Mononuclear cell (primary cell): Measurements from ENCODE around the gene B3GAT1. TPM values are rescaled to one million over a fixed set of nuclear protein-coding genes. Genes with fewer than 3 reads are reported as not detected.

ENCODE experiments used
- H3K27me3 ChIP-seq: 2 replicates; pipeline ENCODE4 v1.6.0; 2011; ENCODE audit warnings: low read length, control low read depth; ENCODE audit not compliant: insufficient read depth
- H3K4me1 ChIP-seq: 2 replicates; pipeline ENCODE4 v1.5.1; 2011; ENCODE audit warnings: mild to moderate bottlenecking, low read length, control low read depth; ENCODE audit not compliant: insufficient read depth
- H3K4me3 ChIP-seq: 2 replicates; pipeline ENCODE4 v1.5.1; 2011; ENCODE audit warnings: mild to moderate bottlenecking, low read length, moderate library complexity
- H3K9me3 ChIP-seq: 2 replicates; pipeline ENCODE4 v1.5.1; 2011; ENCODE audit warnings: low read depth, mild to moderate bottlenecking, control low read depth, low read length
- total RNA-seq: library from RNA; depleted of rRNA; stranded (reverse); fragments of >200 nt; gene quantifications from one replicate; pipeline ENCODE4 v1.2.3, GENCODE V29; 2012

B3GAT1 gene
- total RNA-seq, 1 donor = 0.73 TPM

DNA sequence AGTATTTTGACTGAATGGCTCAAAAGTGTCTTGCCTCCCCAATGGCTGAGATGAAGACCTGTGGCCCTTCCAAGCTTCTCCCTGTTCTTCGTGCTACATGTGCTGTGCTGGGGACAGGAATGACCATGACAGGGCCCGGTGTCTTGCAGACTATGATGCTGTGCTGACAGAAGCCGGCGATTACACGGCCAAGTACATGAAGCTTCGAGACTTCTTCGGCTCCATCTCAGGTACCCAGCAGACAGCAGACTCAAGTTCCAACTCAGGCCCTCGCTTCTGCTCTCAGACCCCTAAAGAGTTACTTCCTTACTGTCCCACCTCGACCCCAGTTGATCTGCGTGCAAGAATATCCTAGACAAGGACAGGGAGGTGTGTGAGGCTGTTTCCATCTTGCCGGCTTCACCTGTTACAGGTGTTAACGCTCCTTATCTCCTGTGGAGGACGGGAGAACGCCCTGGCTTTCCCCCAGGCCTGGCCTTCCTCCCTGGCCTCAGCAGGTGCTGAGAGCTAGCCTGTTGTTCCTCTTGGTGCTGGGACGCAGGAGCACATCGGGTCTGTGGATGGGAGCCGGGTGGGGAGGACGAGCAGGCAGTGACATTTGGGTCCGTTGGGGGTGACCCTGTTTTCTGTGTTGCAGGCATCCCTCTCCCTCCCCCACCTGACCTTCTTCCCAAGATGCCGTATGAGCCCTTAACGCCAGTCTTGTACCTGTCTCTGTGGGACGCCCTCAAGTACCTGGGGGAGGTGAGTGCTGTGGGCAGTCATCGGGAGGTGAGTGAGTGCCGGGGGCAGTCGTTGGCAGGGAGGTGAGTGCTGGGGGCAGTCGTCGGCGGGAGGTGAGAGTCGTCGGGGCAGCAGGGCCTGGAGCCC, 42.2 kb downstream of the B3GAT1 start:
- Histone ChIP-seq H3K4me1 (no peaks in the 10 kb centered on the region), H3K27me3 (no peaks in the 10 kb centered on the region), H3K4me3 (no peak overlapping the region)

DNA sequence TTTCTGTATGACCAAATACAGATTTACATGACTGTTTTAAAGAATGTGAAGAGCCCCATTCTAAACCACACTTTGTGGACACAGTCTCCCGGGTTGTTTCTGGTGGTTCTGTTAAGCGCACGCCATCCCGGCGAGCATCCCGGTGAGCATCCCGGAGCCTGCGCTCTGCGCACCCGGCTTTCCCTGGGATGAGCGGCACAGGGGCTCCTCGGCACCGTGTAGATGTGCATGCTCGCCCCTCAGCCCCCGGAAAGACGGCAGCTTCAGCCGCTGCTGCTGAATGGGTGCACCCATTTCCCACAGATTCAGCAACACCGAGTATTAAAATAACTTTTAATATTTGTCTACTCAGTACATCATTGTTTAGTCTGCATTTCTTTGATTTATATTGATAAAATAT, 44.3 kb downstream of the B3GAT1 start:
- no peaks in the 10 kb centered on the region for H3K27me3 ChIP-seq
- no peaks in the 10 kb centered on the region for H3K4me1 ChIP-seq
- H3K4me3 ChIP-seq = no peak overlapping the region
- H3K9me3 ChIP-seq = no peaks in the 10 kb centered on the region

More for the DNA sequence above, 42.2 kb downstream of the B3GAT1 start:
- no peaks in the 10 kb centered on the region for H3K9me3 ChIP-seq

GRCh38 chr11:134366254-134366653, 45.8 kb downstream of the B3GAT1 start:
- H3K4me3 ChIP-seq = no peak overlapping the region
- H3K9me3 ChIP-seq = no peaks in the 10 kb centered on the region
- H3K27me3 ChIP-seq = no peaks in the 10 kb centered on the region
- H3K4me1 ChIP-seq = no peaks in the 10 kb centered on the region

GRCh38 chr11:134365011-134365925, 46.8 kb downstream of the B3GAT1 start:
- Histone ChIP-seq H3K9me3 (no peaks in the 10 kb centered on the region), H3K27me3 (no peaks in the 10 kb centered on the region), H3K4me3 (no peak overlapping the region), H3K4me1 (peaks cover 2% of the 10 kb centered on the region)

DNA sequence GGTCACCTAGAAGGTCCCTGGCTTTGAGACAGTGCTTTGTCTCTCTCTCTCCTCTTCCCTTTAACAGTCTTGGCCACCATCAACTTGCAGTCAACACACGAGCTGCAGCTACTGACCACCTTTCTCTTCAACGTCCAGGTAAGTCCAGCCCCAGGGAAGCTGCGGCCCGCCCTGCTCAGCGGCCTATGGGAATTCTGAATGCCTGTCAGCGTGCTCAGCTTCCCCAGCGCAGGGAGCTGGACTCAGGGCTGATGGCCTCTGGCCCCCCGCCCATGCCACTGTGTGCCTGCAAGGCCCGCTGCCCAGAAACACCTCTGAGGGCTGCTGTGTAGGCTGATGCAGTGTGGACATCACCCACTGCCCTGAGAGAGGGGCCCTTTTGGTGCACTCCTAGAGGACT, 47.8 kb downstream of the B3GAT1 start:
- H3K9me3 ChIP-seq = no peaks in the 10 kb centered on the region
- peaks cover 8% of the 10 kb centered on the region for H3K4me1 ChIP-seq
- no peak overlapping the region for H3K4me3 ChIP-seq
- no peaks in the 10 kb centered on the region for H3K27me3 ChIP-seq

GRCh38 chr11:134363592-134363991, 48.5 kb downstream of the B3GAT1 start:
- Histone ChIP-seq H3K27me3 (no peaks in the 10 kb centered on the region), H3K4me3 (no peak overlapping the region), H3K9me3 (no peaks in the 10 kb centered on the region), H3K4me1 (peaks cover 8% of the 10 kb centered on the region)

DNA sequence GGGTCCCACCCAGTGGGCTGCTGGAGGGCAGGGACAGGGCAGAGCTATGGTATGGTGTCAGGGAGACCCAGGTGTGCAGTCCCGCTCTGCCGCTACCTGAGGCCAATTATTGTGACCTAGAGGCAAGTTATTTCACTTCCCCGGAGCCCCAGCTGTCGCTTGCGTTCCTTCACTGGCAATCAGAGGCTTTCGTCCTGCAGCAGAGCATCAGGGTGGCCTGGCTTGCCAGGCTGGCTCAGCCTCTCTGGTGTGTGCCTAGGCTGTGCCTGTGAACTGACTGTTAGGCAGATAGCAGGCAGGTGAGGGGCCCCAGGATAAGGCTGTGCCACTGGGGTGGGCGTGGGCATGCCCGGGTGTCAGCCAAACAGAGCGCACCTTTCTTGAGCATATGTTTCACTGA, 48.9 kb downstream of the B3GAT1 start:
- Histone ChIP-seq H3K9me3 (no peaks in the 10 kb centered on the region), H3K27me3 (no peaks in the 10 kb centered on the region), H3K4me3 (no peak overlapping the region), H3K4me1 (peaks cover 8% of the 10 kb centered on the region)

- peaks cover 8% of the 10 kb centered on the region for H3K4me1 ChIP-seq
- H3K27me3 ChIP-seq = no peaks in the 10 kb centered on the region
- no peak overlapping the region for H3K4me3 ChIP-seq
- H3K9me3 ChIP-seq = no peaks in the 10 kb centered on the region
Observed at GRCh38 chr11:134362192-134362901, 49.7 kb downstream of the B3GAT1 start.

GRCh38 chr11:134361661-134362060, 50.4 kb downstream of the B3GAT1 start:
- H3K4me1 ChIP-seq = peaks cover 8% of the 10 kb centered on the region
- H3K9me3 ChIP-seq = no peaks in the 10 kb centered on the region

DNA sequence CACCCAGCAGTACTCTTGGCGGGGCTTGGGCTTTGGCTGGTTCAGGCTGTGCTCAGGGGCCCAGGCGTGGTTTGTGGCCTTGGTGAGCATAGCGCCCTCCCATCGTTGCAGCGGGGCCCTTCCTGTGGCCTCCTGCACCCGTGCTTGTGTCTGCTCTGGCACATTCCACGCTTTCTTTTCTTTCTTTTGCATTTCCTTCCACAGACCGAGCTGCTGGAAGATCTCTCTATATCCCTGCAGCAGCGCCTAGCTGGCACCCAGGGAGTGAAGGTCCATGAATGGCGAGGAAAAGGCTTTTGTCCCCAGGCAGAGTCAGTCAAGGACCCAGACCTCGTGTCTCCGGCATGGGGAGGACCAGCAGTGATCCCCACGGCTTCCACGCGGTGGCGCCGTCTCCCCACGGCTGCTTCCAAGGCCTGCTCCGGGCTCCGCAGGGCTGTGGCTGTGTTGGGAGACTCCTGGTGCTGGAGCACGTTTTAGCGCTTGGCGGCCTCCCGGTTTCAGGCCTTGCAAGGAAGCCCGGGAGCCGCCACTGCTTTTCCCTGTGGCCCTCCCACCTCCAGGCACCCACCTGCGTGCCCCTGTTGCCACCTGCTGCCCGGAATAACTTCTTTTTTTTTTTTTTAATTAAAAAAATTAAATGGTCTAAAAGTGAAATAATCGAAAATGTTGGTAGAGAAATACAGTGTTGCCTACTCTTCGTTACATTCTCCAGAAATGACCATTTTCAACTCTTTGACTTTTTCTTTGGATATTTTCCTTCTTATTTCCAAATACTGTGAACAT, 51.8 kb downstream of the B3GAT1 start:
- Histone ChIP-seq H3K27me3 (no peaks in the 10 kb centered on the region), H3K4me1 (peaks cover 8% of the 10 kb centered on the region), H3K9me3 (no peaks in the 10 kb centered on the region), H3K4me3 (no peak overlapping the region)

More at GRCh38 chr11:134361661-134362060, 50.4 kb downstream of the B3GAT1 start:
- H3K4me3 ChIP-seq = no peak overlapping the region
- no peaks in the 10 kb centered on the region for H3K27me3 ChIP-seq

DNA sequence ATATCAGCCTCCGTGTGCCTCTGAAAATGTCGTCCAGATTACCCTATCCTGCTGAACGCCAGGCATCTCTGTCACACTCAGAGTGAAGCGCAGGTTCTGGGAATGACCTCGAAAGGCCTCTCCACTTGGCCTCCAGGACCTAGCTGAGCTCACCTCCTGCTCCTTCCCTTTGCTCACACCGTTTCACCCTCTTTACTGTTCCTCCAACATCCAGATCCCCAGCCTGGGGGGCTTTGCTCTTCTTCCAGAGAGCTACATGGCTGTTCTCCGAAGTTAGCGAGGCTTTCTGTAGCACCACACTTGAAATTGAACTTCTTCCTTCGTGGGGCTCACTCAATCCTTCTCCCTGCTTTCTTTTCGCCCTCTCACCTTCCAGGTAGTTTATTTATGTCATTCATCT, 52.4 kb downstream of the B3GAT1 start:
- no peaks in the 10 kb centered on the region for H3K9me3 ChIP-seq
- H3K27me3 ChIP-seq = no peaks in the 10 kb centered on the region
- H3K4me3 ChIP-seq = no peak overlapping the region
- H3K4me1 ChIP-seq = peaks cover 8% of the 10 kb centered on the region

- Histone ChIP-seq H3K9me3 (no peaks in the 10 kb centered on the region), H3K4me3 (no peak overlapping the region), H3K4me1 (peaks cover 8% of the 10 kb centered on the region), H3K27me3 (no peaks in the 10 kb centered on the region)
Observed at GRCh38 chr11:134358856-134359490, 53.1 kb downstream of the B3GAT1 start.

GRCh38 chr11:134358165-134358855, 53.7 kb downstream of the B3GAT1 start:
- Histone ChIP-seq H3K4me1 (peaks cover 8% of the 10 kb centered on the region), H3K9me3 (no peaks in the 10 kb centered on the region), H3K4me3 (no peak overlapping the region), H3K27me3 (no peaks in the 10 kb centered on the region)
